Caco-2 (cell line): ENCODE measurements around the gene KRTAP9-3. TPM values are rescaled to one million over a fixed set of nuclear protein-coding genes. Genes with fewer than 3 reads are reported as not detected.

ENCODE experiments used
- BruUV-seq: library from RNA; stranded (reverse); fragments of 400-500 nt; replicated peaks from 2 replicates; lab custom pipeline; 2021; lab: Mats Ljungman, UMichigan
- CTCF ChIA-PET: fragments of 300-600 bp; sonication (Branson Sonifier 250); formaldehyde crosslinking; loops from one replicate; lab custom pipeline; 2022; ENCODE audit warnings: antibody characterized with exemption; lab: Charles Lee
- POLR2A ChIA-PET: fragments of 300-600 bp; sonication (Branson Sonifier 250); formaldehyde crosslinking; loops from one replicate; lab custom pipeline; 2022; ENCODE audit warnings: antibody characterized with exemption; lab: Charles Lee
- DNase-seq, 2 experiments: peaks; one replicate each; pipeline versions ENCODE4 v3.0.0 to v3.0.0-alpha.2; 2020 to 2022
- H3K27me3 ChIP-seq: replicated peaks from 2 replicates; pipeline ENCODE4 v1.6.0; 2011; ENCODE audit warnings: low read length; ENCODE audit not compliant: control insufficient read depth, insufficient read depth
- H3K36me3 ChIP-seq: 2 replicates; pipeline ENCODE4 v1.5.1; 2011; ENCODE audit warnings: low read length; ENCODE audit not compliant: control insufficient read depth, insufficient read depth
- H3K4me1 ChIP-seq: fragments of 250-450 bp; sonication (Bioruptor Pico); 2 replicates; pipeline ENCODE4 v1.5.1; 2020; ENCODE audit warnings: mild to moderate bottlenecking
- H3K4me3 ChIP-seq: 2 replicates; pipeline ENCODE4 v1.5.1; 2011; ENCODE audit warnings: low read depth, mild to moderate bottlenecking, control low read depth, low read length
- H3K9me3 ChIP-seq: fragments of 250-450 bp; sonication (Bioruptor Pico); 2 replicates; pipeline ENCODE4 v1.5.1; 2020; ENCODE audit warnings: mild to moderate bottlenecking, moderate library complexity
- H3K27ac Mint-ChIP-seq: one replicate; pipeline ENCODE4 v1.8.0; 2022; ENCODE audit warnings: mixed read lengths; ENCODE audit not compliant: unreplicated experiment
- H3K27me3 Mint-ChIP-seq: one replicate; pipeline ENCODE4 v1.8.0; 2022; ENCODE audit warnings: mixed read lengths; ENCODE audit not compliant: insufficient read depth, unreplicated experiment
- H3K36me3 Mint-ChIP-seq: one replicate; pipeline ENCODE4 v1.8.0; 2022; ENCODE audit warnings: mild to moderate bottlenecking, mixed read lengths; ENCODE audit not compliant: insufficient read depth, unreplicated experiment
- H3K4me1 Mint-ChIP-seq: one replicate; pipeline ENCODE4 v1.8.0; 2022; ENCODE audit warnings: low read depth, mixed read lengths; ENCODE audit not compliant: unreplicated experiment
- H3K4me3 Mint-ChIP-seq: one replicate; pipeline ENCODE4 v1.8.0; 2022; ENCODE audit warnings: mild to moderate bottlenecking, moderate library complexity, mixed read lengths; ENCODE audit not compliant: unreplicated experiment
- H3K9me3 Mint-ChIP-seq: one replicate; pipeline ENCODE4 v1.8.0; 2022; ENCODE audit warnings: mixed read lengths; ENCODE audit not compliant: unreplicated experiment
- CTCF ChIP-seq, 2 experiments: fragments of 200-600 bp in 1 of 2; IDR thresholded peaks; 1 replicate in 1 of 2; 2 replicates in 1 of 2; pipeline versions ENCODE4 v1.5.1 to v1.8.0; 2011 to 2022; ENCODE audit warnings: antibody characterized with exemption in 1 of 2, control low read depth in 1 of 2, inconsistent platforms in 1 of 2, low read depth in 1 of 2, low read length in 1 of 2, mild to moderate bottlenecking in 1 of 2, moderate library complexity in 1 of 2; ENCODE audit not compliant: insufficient read depth in 1 of 2, severe bottlenecking in 1 of 2, unreplicated experiment in 1 of 2
- intact Hi-C: fragments of 100-400 bp; cut with micrococcal nuclease; formaldehyde crosslinking; loops from one replicate; pipeline ENCODE4 v1.10.0; 2022; ENCODE audit not compliant: unreplicated experiment
- total RNA-seq: library from RNA; stranded (reverse); gene quantifications from 2 replicates; pipeline ENCODE4 v1.2.3, GENCODE V29; 2022

KRTAP9-3 gene
- total RNA-seq, 1 experiment from 2014 or later, result not detected

DNA sequence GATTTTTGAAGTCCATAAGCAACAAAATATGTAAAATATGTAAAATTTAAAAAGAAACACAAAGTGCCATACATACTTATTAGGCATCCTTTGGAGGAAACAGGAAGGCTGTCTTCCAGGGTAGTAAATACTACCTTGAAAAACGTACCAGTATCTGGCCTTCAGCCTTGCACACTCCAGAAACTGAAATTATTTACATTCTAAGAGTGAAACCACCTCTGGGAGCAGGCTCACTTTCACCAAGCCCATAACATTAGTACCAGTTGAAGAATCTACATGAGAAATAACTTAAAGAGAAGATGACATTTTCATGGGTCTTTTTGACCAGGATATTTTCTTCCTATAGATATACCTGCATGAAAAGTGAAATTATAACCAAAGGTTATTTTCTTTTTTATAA lies 36.2 kb upstream of the KRTAP9-3 start:
- DNase-seq, result no peak
- Mint-ChIP-seq H3K27me3 (no peaks in the 10 kb centered on the region), H3K36me3 (no peaks in the 10 kb centered on the region), H3K27ac (no peak overlapping the region), H3K4me3 (no peak overlapping the region), H3K9me3 (no peaks in the 10 kb centered on the region), H3K4me1 (no peaks in the 10 kb centered on the region)
- Histone ChIP-seq H3K4me1 (peaks cover 4% of the 10 kb centered on the region; the same call in 1 of the 2 replicates), H3K36me3 (no peaks in the 10 kb centered on the region), H3K27me3 (no peaks in the 10 kb centered on the region), H3K9me3 (no peaks in the 10 kb centered on the region; the same call in 1 of the 2 replicates), H3K4me3 (no peak overlapping the region)
- CTCF ChIA-PET, result interaction anchor here (0.7 kb wide), 1 partner anchor 292 kb away, joined by 3 read pairs; no protein-coding TSS in a partner anchor
- intact Hi-C loops, result no loop called here
- BruUV-seq, result no TSS peak
- POLR2A ChIA-PET, result no interaction called here
- TF ChIP-seq CTCF (IDR thresholded peaks at IDR 0.05; ENCODE audit: insufficient read depth in 1 of 2, low read depth in 1 of 2, low read length in 1 of 2, severe bottlenecking in 1 of 2, unreplicated experiment in 1 of 2), result no peak

DNA sequence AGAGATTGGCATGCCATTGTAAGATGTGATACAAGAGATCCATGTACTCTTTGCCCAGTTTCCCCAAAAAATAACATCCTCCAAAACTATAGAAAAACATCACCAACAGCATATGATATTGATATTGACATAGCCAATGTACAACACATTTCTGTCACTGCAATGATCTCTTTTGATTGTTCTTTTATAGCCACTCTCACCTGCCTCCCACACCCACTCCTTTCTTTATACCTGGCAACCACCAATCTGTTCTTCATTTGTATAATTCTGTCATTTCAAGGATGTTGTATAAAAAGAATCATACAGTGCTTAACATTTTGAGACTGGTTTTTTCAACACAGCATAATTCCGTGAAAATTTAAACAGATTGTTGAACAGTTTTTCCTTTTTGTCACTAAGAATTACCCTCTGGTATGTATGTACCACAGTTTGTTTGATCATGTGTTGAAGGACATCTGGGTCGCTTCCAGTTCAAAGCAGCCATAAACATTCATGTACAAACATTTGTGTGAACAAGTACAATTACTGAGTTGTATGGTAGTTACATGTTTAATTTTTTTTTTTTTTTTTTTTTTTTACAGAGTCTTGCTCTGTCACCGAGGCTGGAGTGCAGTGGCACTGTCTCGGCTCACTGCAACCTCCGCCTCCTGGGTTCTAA lies 32.7 kb upstream of the KRTAP9-3 start:
- Mint-ChIP-seq H3K27me3 (no peaks in the 10 kb centered on the region), H3K4me1 (no peaks in the 10 kb centered on the region), H3K9me3 (no peaks in the 10 kb centered on the region), H3K36me3 (no peaks in the 10 kb centered on the region), H3K4me3 (no peak overlapping the region), H3K27ac (no peak overlapping the region)
- no peak overlapping the region for H3K4me3 ChIP-seq
- POLR2A ChIA-PET, result no interaction called here
- H3K4me1 ChIP-seq, result no peaks in the 10 kb centered on the region
- no peak for DNase-seq
- H3K36me3 ChIP-seq, result no peaks in the 10 kb centered on the region
- H3K27me3 ChIP-seq, result no peaks in the 10 kb centered on the region
- no TSS peak for BruUV-seq
- no peaks in the 10 kb centered on the region; the same call in 1 of the 2 replicates for H3K9me3 ChIP-seq
- no peak for TF ChIP-seq CTCF (IDR thresholded peaks at IDR 0.05; ENCODE audit: insufficient read depth in 1 of 2, low read depth in 1 of 2, low read length in 1 of 2, severe bottlenecking in 1 of 2, unreplicated experiment in 1 of 2)
- CTCF ChIA-PET, result no interaction called here
- intact Hi-C loops, result no loop called here

GRCh38 chr17:41211845-41212466 lies 20.3 kb upstream of the KRTAP9-3 start:
- TF ChIP-seq CTCF (IDR thresholded peaks at IDR 0.05; ENCODE audit: insufficient read depth in 1 of 2, low read depth in 1 of 2, low read length in 1 of 2, severe bottlenecking in 1 of 2, unreplicated experiment in 1 of 2), result no peak
- Histone ChIP-seq H3K4me1 (no peaks in the 10 kb centered on the region), H3K27me3 (no peaks in the 10 kb centered on the region), H3K36me3 (no peaks in the 10 kb centered on the region), H3K9me3 (peaks cover 4% of the 10 kb centered on the region; the same call in 1 of the 2 replicates), H3K4me3 (no peak overlapping the region)
- DNase-seq, result no peak
- intact Hi-C loops, result no loop called here
- no peaks in the 10 kb centered on the region for H3K36me3 Mint-ChIP-seq
- no peaks in the 10 kb centered on the region for H3K27me3 Mint-ChIP-seq
- ChIA-PET CTCF (no interaction called here), POLR2A (no interaction called here)
- no peaks in the 10 kb centered on the region for H3K4me1 Mint-ChIP-seq
- BruUV-seq, result no TSS peak
- no peak overlapping the region for H3K27ac Mint-ChIP-seq
- H3K4me3 Mint-ChIP-seq, result no peak overlapping the region
- H3K9me3 Mint-ChIP-seq, result no peaks in the 10 kb centered on the region
